AG04450 (cell line): ENCODE measurements around the gene MYO1C. TPM values are rescaled to one million over a fixed set of nuclear protein-coding genes. Genes with fewer than 3 reads are reported as not detected.

Experiments used
- CTCF ChIA-PET: fragments of 300-600, 350-600 bp; formaldehyde crosslinking; extraction: SDS; loops from one replicate; lab custom pipeline; 2022; ENCODE audit warnings: antibody characterized with exemption, inconsistent platforms; lab: Charles Lee
- POLR2A ChIA-PET: fragments of 350-600 bp; formaldehyde crosslinking; extraction: SDS; loops from one replicate; lab custom pipeline; 2021; ENCODE audit warnings: antibody characterized with exemption, inconsistent platforms; lab: Yijun Ruan, JAX
- DNase-seq: peaks from one replicate; pipeline ENCODE4 v3.0.0-alpha.2; 2011; ENCODE audit warnings: low read depth, low spot score
- H3K27ac ChIP-seq: one replicate; pipeline ENCODE4 v1.5.1; 2012; ENCODE audit warnings: low read depth, low read length, control low read depth
- H3K27me3 ChIP-seq: one replicate; pipeline ENCODE4 v1.6.0; 2012; ENCODE audit warnings: low read length; ENCODE audit not compliant: control insufficient read depth, insufficient read depth
- H3K4me3 ChIP-seq: 2 replicates; pipeline ENCODE4 v1.5.1; 2011; ENCODE audit warnings: mild to moderate bottlenecking, low read depth, low read length, control low read depth
- H3K9me3 ChIP-seq: 2 replicates; pipeline ENCODE4 v1.5.1; 2012; ENCODE audit warnings: low read length; ENCODE audit not compliant: control insufficient read depth, insufficient read depth
- CTCF ChIP-seq: IDR thresholded peaks from 2 replicates; pipeline ENCODE4 v1.5.1; 2011; ENCODE audit warnings: low read depth, low read length, control low read depth, inconsistent platforms
- polyA plus RNA-seq: library from polyadenylated mRNA; depleted of rRNA; stranded (reverse); fragments of >200 nt; gene quantifications from 2 replicates; pipeline ENCODE4 v1.2.3, GENCODE V29; 2011

MYO1C gene
- polyA plus RNA-seq, 1 experiment: 147 TPM

- Histone ChIP-seq H3K27ac (no peak overlapping the region), H3K4me3 (peak overlapping the region; percentile 84), H3K27me3 (no peaks in the 10 kb centered on the region), H3K9me3 (peaks cover 9% of the 10 kb centered on the region; the same call in 1 of the 2 replicates)
- ChIA-PET CTCF (interaction anchor here (1.4 to 2.1 kb wide), 2 partner anchors 24 to 126 kb away, joined by 3 to 6 read pairs; no protein-coding TSS in a partner anchor), POLR2A (no interaction called here)
- no peak for DNase-seq
- no peak for TF ChIP-seq CTCF
Measured at GRCh38 chr17:1491443-1492248, 840 bp downstream of the MYO1C start.

- peaks cover 15% of the 10 kb centered on the region; the same call in 1 of the 2 replicates for H3K9me3 ChIP-seq
- H3K27ac ChIP-seq: no peak overlapping the region
- CTCF ChIA-PET: interaction anchor here (2.1 kb wide), 1 partner anchor 125 kb away, joined by 6 read pairs; no protein-coding TSS in a partner anchor
- POLR2A ChIA-PET: interaction anchor here (0.7 to 0.8 kb wide), 2 partner anchors 24 to 26 kb away, joined by 3 read pairs; partner anchors contain the start of gene INPP5K
- no peak for TF ChIP-seq CTCF
- peak overlapping the region; percentile 84 for H3K4me3 ChIP-seq
- H3K27me3 ChIP-seq: no peaks in the 10 kb centered on the region
- DNase-seq: no peak
Measured at GRCh38 chr17:1490643-1491442, 1.6 kb downstream of the MYO1C start.

GRCh38 chr17:1488826-1489270, 3.6 kb downstream of the MYO1C start:
- H3K9me3 ChIP-seq: peaks cover 15% of the 10 kb centered on the region; the same call in 1 of the 2 replicates
- CTCF ChIA-PET: no interaction called here
- DNase-seq: no peak
- POLR2A ChIA-PET: interaction anchor here (0.5 to 0.6 kb wide), 2 partner anchors 38 to 260 kb away, joined by 3 to 4 read pairs; no protein-coding TSS in a partner anchor
- no peaks in the 10 kb centered on the region for H3K27me3 ChIP-seq
- peak overlapping the region; percentile 92 for H3K27ac ChIP-seq
- peak overlapping the region; percentile 61 for H3K4me3 ChIP-seq
- TF ChIP-seq CTCF: no peak

- POLR2A ChIA-PET: interaction anchor here (0.6 to 1.2 kb wide), 7 partner anchors 10 to 405 kb away, joined by 3 to 11 read pairs (median 4); partner anchors contain the start of genes INPP5K and YWHAE
- CTCF ChIA-PET: no interaction called here
- Histone ChIP-seq H3K4me3 (peak overlapping the region; percentile 61), H3K9me3 (peaks cover 15% of the 10 kb centered on the region; the same call in 1 of the 2 replicates), H3K27me3 (no peaks in the 10 kb centered on the region), H3K27ac (peak overlapping the region; percentile 92)
- peak; percentile 67 for DNase-seq
- no peak for TF ChIP-seq CTCF
Measured at GRCh38 chr17:1487939-1488825, 4.3 kb downstream of the MYO1C start.
